GM12891 (cell line): ENCODE data around the gene IQCE.
A peak's percentile ranks its signal among the peaks of the same experiment; 100 is the strongest.

Source experiments
- DNase-seq: peaks from one replicate; pipeline ENCODE4 v3.0.0; 2011; ENCODE audit warnings: low spot score; ENCODE audit not compliant: insufficient read length
- FAIRE-seq: peaks from 2 replicates; lab custom pipeline; 2011; peaks lifted over from hg19 to GRCh38; lab: Jason Lieb, UNC
- PAX5 ChIP-seq: IDR thresholded peaks from 2 replicates; pipeline ENCODE4 v1.6.1; 2011; ENCODE audit warnings: low read length, moderate library complexity, mild to moderate bottlenecking; ENCODE audit not compliant: insufficient read depth, severe bottlenecking
- POLR2A ChIP-seq: IDR thresholded peaks from 2 replicates; pipeline ENCODE4 v1.6.1; 2011; ENCODE audit warnings: low read depth, low read length, control low read depth
- POLR2AphosphoS5 ChIP-seq: IDR thresholded peaks from 2 replicates; pipeline ENCODE4 v1.6.1; 2011; ENCODE audit warnings: low read depth, low read length, control low read depth
- POU2F2 ChIP-seq: IDR thresholded peaks from 2 replicates; pipeline ENCODE4 v1.6.1; 2011; ENCODE audit warnings: low read depth, mild to moderate bottlenecking, control low read depth, low read length, moderate library complexity
- SPI1 ChIP-seq: IDR thresholded peaks from 2 replicates; pipeline ENCODE4 v1.6.1; 2011; ENCODE audit warnings: low read depth, low read length, control low read depth
- TAF1 ChIP-seq: IDR thresholded peaks from 2 replicates; pipeline ENCODE4 v1.6.1; 2011; ENCODE audit warnings: low read depth, low read length, control low read depth

Gene IQCE

GRCh38 chr7:2544541-2545188 is 14.1 kb upstream of the IQCE start:
- TF ChIP-seq TAF1, result no peak
- TF ChIP-seq PAX5, result no peak
- TF ChIP-seq POLR2A, result no peak
- TF ChIP-seq POU2F2, result no peak
- no peak for TF ChIP-seq POLR2AphosphoS5
- TF ChIP-seq SPI1, result no peak
- DNase-seq (no peak), FAIRE-seq (no peak)

- TF ChIP-seq POU2F2, result no peak
- TF ChIP-seq POLR2A, result no peak
- TF ChIP-seq SPI1, result no peak
- TF ChIP-seq TAF1, result no peak
- FAIRE-seq (no peak), DNase-seq (no peak)
These were observed 12.9 kb upstream of the IQCE start for GRCh38 chr7:2545746-2546425.

- DNase-seq (no peak), FAIRE-seq (no peak)
- TF ChIP-seq PAX5 (no peak), POLR2AphosphoS5 (no peak), SPI1 (no peak), TAF1 (no peak), POU2F2 (no peak), POLR2A (no peak)
These were observed 11.8 kb upstream of the IQCE start for GRCh38 chr7:2546776-2547586.

- FAIRE-seq, result no peak
- TF ChIP-seq SPI1 (no peak), POLR2AphosphoS5 (no peak), TAF1 (no peak), PAX5 (no peak), POLR2A (no peak), POU2F2 (no peak)
- DNase-seq, result no peak
These were observed 7.4 kb upstream of the IQCE start for GRCh38 chr7:2551418-2551817.

GRCh38 chr7:2553108-2553507 is 5.7 kb upstream of the IQCE start:
- TF ChIP-seq TAF1 (no peak), PAX5 (no peak), SPI1 (no peak), POLR2A (no peak), POLR2AphosphoS5 (no peak), POU2F2 (no peak)
- DNase-seq (no peak), FAIRE-seq (no peak)

- FAIRE-seq, result no peak
- no peak for DNase-seq
- TF ChIP-seq SPI1 (no peak), POLR2A (no peak), TAF1 (no peak), PAX5 (no peak), POLR2AphosphoS5 (no peak), POU2F2 (no peak)
These were observed 4.8 kb upstream of the IQCE start for GRCh38 chr7:2553831-2554581.

- peak; percentile 41 for DNase-seq
- TF ChIP-seq TAF1 (no peak), POLR2AphosphoS5 (no peak), PAX5 (no peak), POLR2A (no peak), SPI1 (no peak), POU2F2 (no peak)
- peak; percentile 45 for FAIRE-seq
These were observed 4.1 kb upstream of the IQCE start for GRCh38 chr7:2554661-2555111.

- FAIRE-seq (peak; percentile 88), DNase-seq (peak; percentile 96)
- TF ChIP-seq TAF1 (no peak; the same call in 1 of the 2 replicates), POU2F2 (peak; percentile 16; the same call in 1 of the 2 replicates), PAX5 (no peak), POLR2A (peak; percentile 50; the same call in 1 of the 2 replicates), SPI1 (no peak)
These were observed 3.4 kb upstream of the IQCE start, which contains the start of gene BRAT1 for GRCh38 chr7:2555121-2556052. TSS of gene BRAT1 (minus strand) at chr7:2555524. CDS start at chr7:2554431, 1,093 bp downstream.
